ENCODE data around the gene CETN3. TPM values are rescaled to one million over a fixed set of nuclear protein-coding genes. Genes with fewer than 3 reads are reported as not detected.

The CETN3 gene
- total and polyA plus RNA-seq, 2 of the 13 experiments (the other 11 are each of a cell fraction or from before 2014, with no cell fraction given) = 15.4 to 71.5 TPM

- TF ChIP-seq TFDP1 (CRISPR knock-in tag; IDR thresholded peaks at IDR 0.05; ENCODE audit: borderline replicate concordance) (peak; percentile 85), ZMYM3 (CRISPR knock-in tag; IDR thresholded peaks at IDR 0.05) (no peak), ZNF543 (CRISPR knock-in tag; IDR thresholded peaks at IDR 0.05) (peak; percentile 69; the same call in 1 of the 2 replicates), CEBPZ (IDR thresholded peaks at IDR 0.05; ENCODE audit: low read length) (no peak), ZNF660 (CRISPR knock-in tag; IDR thresholded peaks at IDR 0.05; ENCODE audit: borderline replicate concordance, low read depth) (no peak; the same call in 1 of the 2 replicates), SNRNP70 (IDR thresholded peaks at IDR 0.05; ENCODE audit: low read depth, low read length) (no peak), NCOA1 (CRISPR knock-in tag; IDR thresholded peaks at IDR 0.05) (no peak), USF2 (IDR thresholded peaks at IDR 0.05; ENCODE audit: low read depth, low read length) (no peak), USF2 (CRISPR knock-in tag; IDR thresholded peaks at IDR 0.05; ENCODE audit: borderline replicate concordance) (no peak; the same call in 1 of the 2 replicates), RELA (CRISPR knock-in tag; IDR thresholded peaks at IDR 0.05) (no peak), FIP1L1 (IDR thresholded peaks at IDR 0.05; ENCODE audit: borderline replicate concordance, insufficient read depth, low read depth, low read length) (no peak), ZSCAN29 (CRISPR knock-in tag; conservative IDR thresholded peaks at IDR 0.05) (no peak), CBX5 (CRISPR knock-in tag; IDR thresholded peaks at IDR 0.05; ENCODE audit: borderline replicate concordance) (peak; percentile 83), SRY (CRISPR knock-in tag; IDR thresholded peaks at IDR 0.05) (no peak), XBP1 (CRISPR knock-in tag; IDR thresholded peaks at IDR 0.05) (no peak), ZSCAN12 (CRISPR knock-in tag; IDR thresholded peaks at IDR 0.05) (no peak), BCLAF1 (IDR thresholded peaks at IDR 0.05) (no peak), ZNF180 (CRISPR knock-in tag; IDR thresholded peaks at IDR 0.05; ENCODE audit: borderline replicate concordance, low read depth) (no peak), REPIN1 (CRISPR knock-in tag; IDR thresholded peaks at IDR 0.05; ENCODE audit: borderline replicate concordance, low read depth) (peak; percentile 91), ZNF570 (CRISPR knock-in tag; IDR thresholded peaks at IDR 0.05; ENCODE audit: borderline replicate concordance) (no peak)
Observed at GRCh38 chr5:90409318-90410177, at the start of gene CETN3 (continued).

Data from HepG2 (cell line).